GM12801 (cell line): ENCODE measurements around the gene PSAPL1.

Experiments
- TF ChIP-seq, protein P1 (sequence below): IDR thresholded peaks from one replicate; pipeline ENCODE4 v1.5.1; 2011; ENCODE audit warnings: control low read depth; ENCODE audit not compliant: insufficient read length; ENCODE audit errors: extremely low read depth

Gene PSAPL1

DNA sequence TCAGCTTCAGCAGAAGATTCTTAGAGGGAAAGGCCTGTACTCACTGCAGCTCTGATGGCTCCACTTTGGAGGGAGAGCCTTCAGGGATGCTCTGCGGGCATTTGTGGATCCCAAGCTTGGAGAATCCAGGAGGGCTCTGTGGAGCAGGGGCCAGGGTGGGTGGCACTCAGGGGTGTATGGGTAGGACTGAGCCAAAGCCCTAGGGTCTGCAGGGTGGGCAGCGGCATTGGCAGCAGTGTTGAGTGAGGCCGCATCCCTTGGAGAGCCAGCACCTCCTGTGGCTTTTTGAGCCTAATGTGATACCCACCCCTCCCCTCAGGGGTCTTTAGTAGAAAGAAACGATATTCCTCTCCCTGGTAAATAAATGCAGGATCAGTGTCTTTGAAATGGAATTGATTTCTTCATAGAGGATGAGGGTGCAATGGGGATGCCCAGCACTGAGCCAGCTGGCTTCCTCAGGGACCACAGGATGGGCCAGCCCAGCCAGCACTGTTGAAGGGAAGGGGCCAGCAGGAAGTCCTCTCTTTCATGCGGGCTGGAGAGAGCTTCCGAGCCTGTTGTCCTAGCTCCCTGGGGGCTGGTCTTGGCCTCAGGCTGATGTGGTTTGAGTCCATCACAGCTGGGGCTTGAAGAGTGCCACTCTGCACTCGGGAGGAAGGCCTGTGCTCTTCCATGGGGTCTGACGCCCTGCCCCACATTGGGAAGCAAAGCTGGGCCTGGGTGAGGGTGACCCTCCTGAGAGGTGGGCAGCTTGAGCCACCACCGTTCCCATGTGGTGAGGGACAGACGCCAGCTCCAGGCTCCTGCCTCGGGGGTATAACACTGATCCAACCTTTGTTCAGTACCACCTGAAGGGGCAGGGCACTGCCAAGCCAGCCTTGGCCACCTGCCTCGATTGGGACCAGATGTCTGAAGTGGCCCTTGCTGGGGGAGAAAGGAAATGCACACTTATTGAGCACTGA lies 49.5 kb downstream of the PSAPL1 start:
- TF ChIP-seq, protein P1, sequence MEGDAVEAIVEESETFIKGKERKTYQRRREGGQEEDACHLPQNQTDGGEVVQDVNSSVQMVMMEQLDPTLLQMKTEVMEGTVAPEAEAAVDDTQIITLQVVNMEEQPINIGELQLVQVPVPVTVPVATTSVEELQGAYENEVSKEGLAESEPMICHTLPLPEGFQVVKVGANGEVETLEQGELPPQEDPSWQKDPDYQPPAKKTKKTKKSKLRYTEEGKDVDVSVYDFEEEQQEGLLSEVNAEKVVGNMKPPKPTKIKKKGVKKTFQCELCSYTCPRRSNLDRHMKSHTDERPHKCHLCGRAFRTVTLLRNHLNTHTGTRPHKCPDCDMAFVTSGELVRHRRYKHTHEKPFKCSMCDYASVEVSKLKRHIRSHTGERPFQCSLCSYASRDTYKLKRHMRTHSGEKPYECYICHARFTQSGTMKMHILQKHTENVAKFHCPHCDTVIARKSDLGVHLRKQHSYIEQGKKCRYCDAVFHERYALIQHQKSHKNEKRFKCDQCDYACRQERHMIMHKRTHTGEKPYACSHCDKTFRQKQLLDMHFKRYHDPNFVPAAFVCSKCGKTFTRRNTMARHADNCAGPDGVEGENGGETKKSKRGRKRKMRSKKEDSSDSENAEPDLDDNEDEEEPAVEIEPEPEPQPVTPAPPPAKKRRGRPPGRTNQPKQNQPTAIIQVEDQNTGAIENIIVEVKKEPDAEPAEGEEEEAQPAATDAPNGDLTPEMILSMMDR, result no peak

DNA sequence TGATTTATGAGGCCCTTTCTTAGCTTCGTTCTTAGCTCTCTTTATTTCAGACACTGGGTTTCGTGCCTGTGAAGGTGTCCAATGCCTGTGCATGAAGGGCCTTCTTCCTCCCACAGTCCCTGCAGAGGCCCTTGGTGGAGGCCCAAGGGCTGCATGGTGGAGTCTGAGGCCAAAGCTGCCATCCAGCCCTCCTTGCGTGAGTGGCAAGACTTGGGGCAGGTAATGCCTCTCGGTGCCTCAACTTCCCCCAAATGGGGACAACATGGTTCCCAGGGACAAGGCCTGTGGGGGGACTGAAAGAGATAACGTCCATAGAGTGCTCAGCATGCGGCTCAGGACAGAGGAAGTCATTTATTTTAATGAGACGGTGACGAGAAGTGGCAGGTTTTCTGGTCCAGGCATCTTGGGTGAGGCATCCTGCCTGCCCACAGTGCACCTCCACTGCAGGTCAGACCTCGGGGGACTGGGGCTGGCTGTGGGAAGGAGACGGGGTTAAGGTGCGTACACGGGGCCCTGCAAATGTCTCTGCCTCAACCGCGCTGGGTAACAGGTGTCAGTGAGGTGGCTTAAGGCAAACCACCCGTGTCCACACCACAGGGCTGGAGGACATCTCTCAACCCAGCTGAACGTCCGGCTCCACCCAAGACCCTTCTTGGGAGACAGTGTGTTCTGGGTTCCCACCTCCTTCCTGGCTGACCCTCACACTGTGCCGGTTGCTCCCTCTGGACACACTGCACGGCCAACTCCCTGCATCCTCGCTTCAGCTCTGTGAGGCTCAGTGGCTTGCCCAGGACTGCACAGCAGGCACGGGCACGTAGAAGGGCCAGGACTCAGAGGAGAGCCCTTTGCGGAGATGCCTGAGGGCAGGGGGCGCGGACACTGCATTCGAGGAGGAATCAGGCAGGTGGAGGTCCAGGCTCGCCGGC lies 50.5 kb downstream of the PSAPL1 start:
- TF ChIP-seq, protein P1, result no peak

- TF ChIP-seq, protein P1, result no peak
Measured at GRCh38 chr4:7383266-7383665, 51.5 kb downstream of the PSAPL1 start.

DNA sequence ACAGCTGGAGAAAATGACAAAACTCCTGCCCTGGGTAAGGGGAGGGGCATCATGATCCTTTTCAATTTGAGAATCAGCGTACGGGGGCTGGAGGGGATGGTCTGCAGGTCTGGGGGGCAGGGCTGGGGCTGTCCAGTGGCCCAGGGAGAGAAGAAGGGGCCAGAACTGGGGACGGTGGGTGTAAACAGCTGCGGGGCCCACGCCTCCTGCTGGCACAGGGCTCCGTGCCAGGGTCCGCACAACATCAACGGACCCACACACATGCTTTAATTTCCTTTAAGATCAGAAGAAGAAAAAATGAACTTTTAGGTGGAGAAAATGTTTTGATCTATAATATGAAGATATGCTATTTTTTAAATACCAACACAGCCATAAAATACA lies 52.1 kb downstream of the PSAPL1 start:
- TF ChIP-seq, protein P1, result no peak

DNA sequence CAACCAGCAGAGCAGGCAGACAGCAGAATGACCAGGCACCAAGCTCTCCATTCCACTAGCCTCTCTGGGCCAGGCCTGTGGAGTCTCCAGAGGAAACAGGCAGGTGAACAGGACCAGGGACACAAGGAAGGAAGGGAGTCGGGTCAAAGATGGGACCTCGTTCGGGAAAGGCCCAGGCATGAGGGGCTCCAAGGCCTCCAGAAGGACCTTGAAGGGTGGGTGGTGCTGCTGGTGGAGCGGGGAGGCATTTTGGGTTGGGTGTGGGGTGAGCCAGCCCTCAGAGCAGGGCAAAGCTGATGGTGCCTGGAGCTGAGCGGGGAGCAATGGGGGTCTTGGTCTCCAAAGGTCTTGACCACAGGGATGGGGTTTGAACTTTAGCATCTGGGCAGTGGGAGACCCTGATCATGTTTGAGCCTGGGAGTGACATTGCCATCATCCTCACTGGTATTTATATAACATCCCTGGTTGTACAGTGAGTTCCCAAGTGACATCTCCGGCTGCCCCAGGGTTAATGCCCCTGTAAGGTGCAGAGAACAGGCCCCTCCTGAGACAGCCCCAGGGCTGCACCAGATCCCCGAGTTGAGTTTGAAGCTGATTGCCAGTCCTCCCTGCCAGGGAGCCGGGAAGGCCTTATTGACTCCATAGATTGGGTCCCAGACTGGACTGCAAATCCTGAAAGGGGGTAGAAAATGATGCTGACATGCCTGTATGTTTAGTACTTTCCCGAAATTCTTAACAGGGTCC lies 52.7 kb downstream of the PSAPL1 start:
- TF ChIP-seq, protein P1, result no peak

DNA sequence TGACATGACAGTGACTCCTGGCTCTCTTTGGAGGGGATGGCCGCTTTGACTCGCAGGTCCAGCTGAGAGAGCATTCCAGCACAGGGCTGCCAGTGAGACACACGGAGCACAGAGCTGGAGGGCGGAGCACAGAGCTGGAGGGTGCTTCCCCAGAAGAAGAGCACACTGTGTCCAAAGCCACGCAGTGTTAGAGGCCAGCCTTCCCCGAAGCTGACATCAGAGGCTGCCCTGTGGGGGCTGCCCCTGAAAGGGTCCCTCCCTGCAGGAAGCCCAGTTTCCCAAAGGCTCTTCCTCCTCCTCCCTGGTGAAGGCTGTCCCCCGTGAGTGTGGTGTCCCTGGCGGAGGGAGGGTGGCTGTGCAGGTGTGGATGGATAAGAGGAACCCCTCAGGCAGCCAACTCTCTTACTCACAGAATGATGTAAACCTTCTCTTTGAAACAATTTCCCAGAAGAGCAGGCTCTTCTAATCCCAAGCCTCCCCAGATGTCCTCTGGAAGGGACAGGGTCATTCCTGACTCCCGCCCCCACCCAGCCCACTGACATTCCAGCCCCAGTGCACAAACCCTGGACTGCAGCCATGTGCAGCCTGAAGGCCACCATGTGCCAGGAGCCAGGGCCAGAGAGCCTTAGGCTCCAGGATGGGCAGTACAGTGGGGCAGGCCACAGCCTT lies 53.4 kb downstream of the PSAPL1 start:
- TF ChIP-seq, protein P1, result no peak
